HEK293 (cell line): ENCODE results near the gene IFIT2.

Source experiments
- CTCF ChIA-PET: fragments of 350-600 bp; formaldehyde crosslinking; extraction: SDS; loops from one replicate; lab custom pipeline; 2021; ENCODE audit warnings: antibody characterized with exemption; lab: Yijun Ruan, JAX
- POLR2A ChIA-PET: fragments of 300-600 bp; formaldehyde crosslinking; extraction: SDS; loops from one replicate; lab custom pipeline; 2020; ENCODE audit warnings: antibody characterized with exemption, inconsistent platforms; lab: Yijun Ruan, JAX
- H3K27ac ChIP-seq: fragments of 200-500 bp; sonication (Bioruptor generic); 2 replicates; pipeline ENCODE4 v1.5.1; 2014; ENCODE audit warnings: low read depth, low read length, control low read depth, inconsistent platforms; ENCODE audit errors: extremely low read depth
- H3K36me3 ChIP-seq, 2 experiments: fragments of 200-500 bp in 1 of 2; sonication (Bioruptor generic) in 1 of 2; 1 replicate in 1 of 2; 2 replicates in 1 of 2; pipeline ENCODE4 v1.5.1; 2014 to 2017; ENCODE audit warnings: inconsistent platforms in 2 of 2, low read length in 2 of 2; ENCODE audit not compliant: control insufficient read depth in 2 of 2, insufficient read depth in 1 of 2
- H3K4me1 ChIP-seq: fragments of 200-500 bp; sonication (Bioruptor generic); 2 replicates; pipeline ENCODE4 v1.5.1; 2014; ENCODE audit warnings: mild to moderate bottlenecking, low read length, inconsistent platforms; ENCODE audit not compliant: control insufficient read depth, insufficient read depth
- H3K4me3 ChIP-seq: 2 replicates; pipeline ENCODE4 v1.5.1; 2011; ENCODE audit warnings: low read depth, mild to moderate bottlenecking, control low read depth, low read length, moderate library complexity
- H3K9me3 ChIP-seq: fragments of 200-500 bp; sonication (Bioruptor generic); 2 replicates; pipeline ENCODE4 v1.5.1; 2014; ENCODE audit warnings: low read depth, low read length, inconsistent platforms; ENCODE audit not compliant: control insufficient read depth, insufficient read depth
- GLI2 ChIP-seq: fragments of 450-650 bp; formaldehyde crosslinking; IDR thresholded peaks from 2 replicates; pipeline ENCODE4; 2017; ENCODE audit warnings: missing biosample characterization, missing genetic modification characterization, low read depth, borderline replicate concordance
- KLF10 ChIP-seq: fragments of 450-650 bp; IDR thresholded peaks from 2 replicates; pipeline ENCODE4 v1.5.1; 2018; ENCODE audit warnings: missing biosample characterization, mild to moderate bottlenecking, missing genetic modification characterization
- MZF1 ChIP-seq: fragments of 450-650 bp; formaldehyde crosslinking; IDR thresholded peaks from 2 replicates; pipeline ENCODE4 v1.5.1; 2017; ENCODE audit warnings: missing biosample characterization, missing genetic modification characterization, borderline replicate concordance
- SCRT2 ChIP-seq: fragments of 450-650 bp; formaldehyde crosslinking; IDR thresholded peaks from 2 replicates; pipeline ENCODE4 v1.5.1; 2016; ENCODE audit warnings: missing biosample characterization, missing genetic modification characterization
- YY2 ChIP-seq: fragments of 450-650 bp; formaldehyde crosslinking; IDR thresholded peaks from 2 replicates; pipeline ENCODE4 v1.5.1; 2016; ENCODE audit warnings: missing biosample characterization, missing genetic modification characterization
- ZFP3 ChIP-seq: fragments of 450-650 bp; formaldehyde crosslinking; IDR thresholded peaks from 2 replicates; pipeline ENCODE4 v1.5.1; 2016; ENCODE audit warnings: low read depth, missing biosample characterization, missing genetic modification characterization
- ZFP69B ChIP-seq: fragments of 450-650 bp; formaldehyde crosslinking; IDR thresholded peaks from 2 replicates; pipeline ENCODE4 v1.5.1; 2016; ENCODE audit warnings: missing biosample characterization, missing genetic modification characterization
- ZNF174 ChIP-seq: fragments of 450-650 bp; formaldehyde crosslinking; IDR thresholded peaks from 2 replicates; pipeline ENCODE4 v1.5.0; 2017; ENCODE audit warnings: missing biosample characterization, mild to moderate bottlenecking, missing genetic modification characterization
- ZNF324 ChIP-seq: fragments of 450-650 bp; formaldehyde crosslinking; IDR thresholded peaks from 2 replicates; pipeline ENCODE4 v1.5.1; 2016; ENCODE audit warnings: missing biosample characterization, missing genetic modification characterization
- ZNF354C ChIP-seq: fragments of 450-650 bp; formaldehyde crosslinking; IDR thresholded peaks from 2 replicates; pipeline ENCODE4 v1.5.1; 2016; ENCODE audit warnings: missing biosample characterization, missing genetic modification characterization, low read depth, borderline replicate concordance
- ZNF404 ChIP-seq: fragments of 450-650 bp; formaldehyde crosslinking; IDR thresholded peaks from 2 replicates; pipeline ENCODE4 v1.5.1; 2017; ENCODE audit warnings: missing biosample characterization, missing genetic modification characterization
- ZNF510 ChIP-seq: fragments of 450-650 bp; formaldehyde crosslinking; IDR thresholded peaks from 2 replicates; pipeline ENCODE4 v1.5.1; 2018; ENCODE audit warnings: mild to moderate bottlenecking, missing genetic modification characterization, missing biosample characterization; ENCODE audit not compliant: insufficient replicate concordance
- ZNF521 ChIP-seq: fragments of 450-650 bp; formaldehyde crosslinking; IDR thresholded peaks from 2 replicates; pipeline ENCODE4 v1.5.1; 2017; ENCODE audit warnings: missing biosample characterization, mild to moderate bottlenecking, missing genetic modification characterization
- ZNF571 ChIP-seq: fragments of 450-650 bp; formaldehyde crosslinking; IDR thresholded peaks from 2 replicates; pipeline ENCODE4 v1.5.0; 2017; ENCODE audit warnings: missing biosample characterization, missing genetic modification characterization
- ZNF600 ChIP-seq: fragments of 450-650 bp; formaldehyde crosslinking; IDR thresholded peaks from 2 replicates; pipeline ENCODE4 v1.5.1; 2016; ENCODE audit warnings: missing biosample characterization, missing genetic modification characterization
- ZNF658 ChIP-seq: fragments of 450-650 bp; formaldehyde crosslinking; IDR thresholded peaks from 2 replicates; pipeline ENCODE4; 2016; ENCODE audit warnings: missing biosample characterization, missing genetic modification characterization
- ZNF785 ChIP-seq: fragments of 450-650 bp; formaldehyde crosslinking; IDR thresholded peaks from 2 replicates; pipeline ENCODE4 v1.5.1; 2016; ENCODE audit warnings: missing biosample characterization, missing genetic modification characterization
- TF ChIP-seq, protein P1 (sequence below): fragments of 450-650 bp; formaldehyde crosslinking; IDR thresholded peaks from 2 replicates; pipeline ENCODE4 v1.5.1; 2016; ENCODE audit warnings: missing biosample characterization, missing genetic modification characterization
- TF ChIP-seq, protein P2 (sequence below): fragments of 450-650 bp; formaldehyde crosslinking; IDR thresholded peaks from 2 replicates; pipeline ENCODE4 v1.5.1; 2016; ENCODE audit warnings: missing biosample characterization, missing genetic modification characterization, low read depth
- TF ChIP-seq, protein P3 (sequence below): fragments of 450-650 bp; formaldehyde crosslinking; IDR thresholded peaks from 2 replicates; pipeline ENCODE4 v1.5.1; 2016; ENCODE audit warnings: missing biosample characterization, missing genetic modification characterization
- TF ChIP-seq, protein P4 (sequence below): fragments of 450-650 bp; formaldehyde crosslinking; IDR thresholded peaks from 2 replicates; pipeline ENCODE4 v1.5.1; 2016; ENCODE audit warnings: missing biosample characterization, missing genetic modification characterization
- TF ChIP-seq, protein P5 (sequence below): fragments of 450-650 bp; formaldehyde crosslinking; IDR thresholded peaks from 2 replicates; pipeline ENCODE4 v1.5.1; 2017; ENCODE audit warnings: missing biosample characterization, mild to moderate bottlenecking, missing genetic modification characterization, moderate library complexity
- TF ChIP-seq, protein P6 (sequence below): IDR thresholded peaks from 2 replicates; pipeline ENCODE4 v1.6.1; 2011; ENCODE audit warnings: mild to moderate bottlenecking, low read depth, low read length, borderline replicate concordance

The IFIT2 gene

DNA sequence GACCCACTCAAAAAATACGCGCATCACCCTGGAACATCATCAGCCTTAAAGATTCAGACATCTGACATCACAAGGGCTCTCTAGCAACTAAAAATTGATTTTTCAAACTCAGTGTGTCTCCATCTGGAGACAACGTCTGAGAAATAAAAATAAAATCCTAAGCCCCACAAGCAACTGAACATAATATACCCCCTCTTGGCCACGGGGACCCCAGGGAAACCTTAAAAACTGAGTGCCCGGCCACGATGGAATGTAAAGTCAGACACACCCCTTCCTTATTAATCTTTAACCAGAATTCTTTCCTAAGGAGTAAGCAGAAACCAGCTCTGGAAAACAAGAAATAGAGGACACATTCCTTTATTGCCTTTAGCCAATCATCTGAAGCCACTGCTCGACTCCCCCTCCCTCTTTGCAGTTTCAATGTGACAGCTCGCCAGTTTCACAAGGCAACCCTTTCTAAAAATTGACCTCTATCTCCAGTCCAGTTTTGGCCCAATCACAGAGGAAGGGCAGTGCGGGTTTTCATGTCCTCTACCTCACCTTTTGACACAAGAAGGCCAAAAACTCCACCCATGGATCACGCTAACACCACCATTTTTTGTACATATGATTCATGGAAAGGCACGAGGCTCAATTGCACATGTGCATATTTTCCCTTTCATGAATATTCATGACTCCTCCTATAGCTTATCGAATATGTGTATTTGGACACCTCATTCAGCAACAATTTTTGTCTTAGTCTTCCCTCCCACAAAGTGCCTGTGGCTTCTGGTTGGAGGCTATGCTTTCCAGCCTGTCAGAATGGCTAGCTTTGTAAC, 50.1 kb downstream of the IFIT2 start:
- Histone ChIP-seq H3K36me3 (no peaks in the 10 kb centered on the region), H3K9me3 (no peaks in the 10 kb centered on the region), H3K4me1 (no peaks in the 10 kb centered on the region), H3K4me3 (no peak overlapping the region), H3K27ac (no peak overlapping the region)
- ChIA-PET POLR2A (no interaction called here), CTCF (interaction anchor here (0.7 kb wide), 1 partner anchor 67 kb away, joined by 3 read pairs; no protein-coding TSS in a partner anchor)
- TF ChIP-seq YY2 (tag by site-specific recombination) (no peak), ZNF521 (no peak), ZFP3 (tag by site-specific recombination) (no peak), ZNF404 (no peak), ZNF324 (tag by site-specific recombination) (no peak), GLI2 (no peak), KLF10 (tag by site-specific recombination) (no peak), ZNF354C (tag by site-specific recombination) (no peak), ZNF174 (tag by site-specific recombination) (no peak), ZNF600 (tag by site-specific recombination) (no peak), ZNF658 (tag by site-specific recombination) (no peak), ZNF510 (tag by site-specific recombination) (no peak), ZFP69B (no peak)
- TF ChIP-seq, protein P1, sequence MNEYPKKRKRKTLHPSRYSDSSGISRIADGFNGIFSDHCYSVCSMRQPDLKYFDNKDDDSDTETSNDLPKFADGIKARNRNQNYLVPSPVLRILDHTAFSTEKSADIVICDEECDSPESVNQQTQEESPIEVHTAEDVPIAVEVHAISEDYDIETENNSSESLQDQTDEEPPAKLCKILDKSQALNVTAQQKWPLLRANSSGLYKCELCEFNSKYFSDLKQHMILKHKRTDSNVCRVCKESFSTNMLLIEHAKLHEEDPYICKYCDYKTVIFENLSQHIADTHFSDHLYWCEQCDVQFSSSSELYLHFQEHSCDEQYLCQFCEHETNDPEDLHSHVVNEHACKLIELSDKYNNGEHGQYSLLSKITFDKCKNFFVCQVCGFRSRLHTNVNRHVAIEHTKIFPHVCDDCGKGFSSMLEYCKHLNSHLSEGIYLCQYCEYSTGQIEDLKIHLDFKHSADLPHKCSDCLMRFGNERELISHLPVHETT (tag by site-specific recombination) = no peak
- TF ChIP-seq, protein P2, sequence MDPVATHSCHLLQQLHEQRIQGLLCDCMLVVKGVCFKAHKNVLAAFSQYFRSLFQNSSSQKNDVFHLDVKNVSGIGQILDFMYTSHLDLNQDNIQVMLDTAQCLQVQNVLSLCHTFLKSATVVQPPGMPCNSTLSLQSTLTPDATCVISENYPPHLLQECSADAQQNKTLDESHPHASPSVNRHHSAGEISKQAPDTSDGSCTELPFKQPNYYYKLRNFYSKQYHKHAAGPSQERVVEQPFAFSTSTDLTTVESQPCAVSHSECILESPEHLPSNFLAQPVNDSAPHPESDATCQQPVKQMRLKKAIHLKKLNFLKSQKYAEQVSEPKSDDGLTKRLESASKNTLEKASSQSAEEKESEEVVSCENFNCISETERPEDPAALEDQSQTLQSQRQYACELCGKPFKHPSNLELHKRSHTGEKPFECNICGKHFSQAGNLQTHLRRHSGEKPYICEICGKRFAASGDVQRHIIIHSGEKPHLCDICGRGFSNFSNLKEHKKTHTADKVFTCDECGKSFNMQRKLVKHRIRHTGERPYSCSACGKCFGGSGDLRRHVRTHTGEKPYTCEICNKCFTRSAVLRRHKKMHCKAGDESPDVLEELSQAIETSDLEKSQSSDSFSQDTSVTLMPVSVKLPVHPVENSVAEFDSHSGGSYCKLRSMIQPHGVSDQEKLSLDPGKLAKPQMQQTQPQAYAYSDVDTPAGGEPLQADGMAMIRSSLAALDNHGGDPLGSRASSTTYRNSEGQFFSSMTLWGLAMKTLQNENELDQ = no peak
- TF ChIP-seq, protein P3, sequence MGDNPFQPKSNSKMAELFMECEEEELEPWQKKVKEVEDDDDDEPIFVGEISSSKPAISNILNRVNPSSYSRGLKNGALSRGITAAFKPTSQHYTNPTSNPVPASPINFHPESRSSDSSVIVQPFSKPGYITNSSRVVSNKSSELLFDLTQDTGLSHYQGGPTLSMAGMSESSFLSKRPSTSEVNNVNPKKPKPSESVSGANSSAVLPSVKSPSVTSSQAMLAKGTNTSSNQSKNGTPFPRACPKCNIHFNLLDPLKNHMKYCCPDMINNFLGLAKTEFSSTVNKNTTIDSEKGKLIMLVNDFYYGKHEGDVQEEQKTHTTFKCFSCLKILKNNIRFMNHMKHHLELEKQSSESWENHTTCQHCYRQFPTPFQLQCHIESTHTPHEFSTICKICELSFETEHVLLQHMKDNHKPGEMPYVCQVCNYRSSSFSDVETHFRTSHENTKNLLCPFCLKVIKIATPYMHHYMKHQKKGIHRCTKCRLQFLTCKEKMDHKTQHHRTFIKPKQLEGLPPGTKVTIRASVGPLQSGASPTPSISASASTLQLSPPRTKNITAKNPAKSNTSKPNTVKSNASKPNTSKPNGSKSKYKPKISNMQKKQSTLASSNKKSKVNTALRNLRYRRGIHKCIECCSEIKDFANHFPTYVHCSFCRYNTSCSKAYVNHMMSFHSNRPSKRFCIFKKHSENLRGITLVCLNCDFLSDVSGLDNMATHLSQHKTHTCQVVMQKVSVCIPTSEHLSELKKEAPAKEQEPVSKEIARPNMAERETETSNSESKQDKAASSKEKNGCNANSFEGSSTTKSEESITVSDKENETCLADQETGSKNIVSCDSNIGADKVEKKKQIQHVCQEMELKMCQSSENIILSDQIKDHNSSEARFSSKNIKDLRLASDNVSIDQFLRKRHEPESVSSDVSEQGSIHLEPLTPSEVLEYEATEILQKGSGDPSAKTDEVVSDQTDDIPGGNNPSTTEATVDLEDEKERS (tag by site-specific recombination) = no peak

DNA sequence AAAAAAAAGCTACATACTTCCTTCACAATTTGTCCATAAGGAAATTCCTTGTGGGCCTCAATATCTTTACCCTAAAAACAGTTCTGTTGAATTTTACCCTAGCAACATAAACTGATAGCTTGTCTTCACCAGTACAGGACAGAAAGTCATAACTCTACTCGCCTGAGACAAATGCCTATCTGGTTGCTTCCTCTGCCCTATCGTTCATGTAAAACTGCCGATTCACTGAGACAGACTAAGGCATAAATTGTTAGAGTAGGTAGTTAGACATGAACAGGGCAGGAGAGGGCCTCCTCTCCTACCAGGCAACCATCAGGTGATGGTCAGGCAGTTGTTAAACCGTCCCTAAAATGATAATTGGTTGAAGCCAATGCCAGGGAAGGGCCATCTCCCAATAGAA, 51.0 kb downstream of the IFIT2 start:
- POLR2A ChIA-PET = interaction anchor here (0.6 kb wide), 1 partner anchor 20 kb away, joined by 3 read pairs; no protein-coding TSS in a partner anchor
- no peak for TF ChIP-seq ZNF785 (tag by site-specific recombination)
- no peak for TF ChIP-seq ZNF571 (tag by site-specific recombination)
- TF ChIP-seq, protein P4, sequence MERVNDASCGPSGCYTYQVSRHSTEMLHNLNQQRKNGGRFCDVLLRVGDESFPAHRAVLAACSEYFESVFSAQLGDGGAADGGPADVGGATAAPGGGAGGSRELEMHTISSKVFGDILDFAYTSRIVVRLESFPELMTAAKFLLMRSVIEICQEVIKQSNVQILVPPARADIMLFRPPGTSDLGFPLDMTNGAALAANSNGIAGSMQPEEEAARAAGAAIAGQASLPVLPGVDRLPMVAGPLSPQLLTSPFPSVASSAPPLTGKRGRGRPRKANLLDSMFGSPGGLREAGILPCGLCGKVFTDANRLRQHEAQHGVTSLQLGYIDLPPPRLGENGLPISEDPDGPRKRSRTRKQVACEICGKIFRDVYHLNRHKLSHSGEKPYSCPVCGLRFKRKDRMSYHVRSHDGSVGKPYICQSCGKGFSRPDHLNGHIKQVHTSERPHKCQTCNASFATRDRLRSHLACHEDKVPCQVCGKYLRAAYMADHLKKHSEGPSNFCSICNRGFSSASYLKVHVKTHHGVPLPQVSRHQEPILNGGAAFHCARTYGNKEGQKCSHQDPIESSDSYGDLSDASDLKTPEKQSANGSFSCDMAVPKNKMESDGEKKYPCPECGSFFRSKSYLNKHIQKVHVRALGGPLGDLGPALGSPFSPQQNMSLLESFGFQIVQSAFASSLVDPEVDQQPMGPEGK = no peak
- no peak for TF ChIP-seq SCRT2 (tag by site-specific recombination)
- TF ChIP-seq ZNF324 (tag by site-specific recombination) = no peak
- TF ChIP-seq, protein P5, sequence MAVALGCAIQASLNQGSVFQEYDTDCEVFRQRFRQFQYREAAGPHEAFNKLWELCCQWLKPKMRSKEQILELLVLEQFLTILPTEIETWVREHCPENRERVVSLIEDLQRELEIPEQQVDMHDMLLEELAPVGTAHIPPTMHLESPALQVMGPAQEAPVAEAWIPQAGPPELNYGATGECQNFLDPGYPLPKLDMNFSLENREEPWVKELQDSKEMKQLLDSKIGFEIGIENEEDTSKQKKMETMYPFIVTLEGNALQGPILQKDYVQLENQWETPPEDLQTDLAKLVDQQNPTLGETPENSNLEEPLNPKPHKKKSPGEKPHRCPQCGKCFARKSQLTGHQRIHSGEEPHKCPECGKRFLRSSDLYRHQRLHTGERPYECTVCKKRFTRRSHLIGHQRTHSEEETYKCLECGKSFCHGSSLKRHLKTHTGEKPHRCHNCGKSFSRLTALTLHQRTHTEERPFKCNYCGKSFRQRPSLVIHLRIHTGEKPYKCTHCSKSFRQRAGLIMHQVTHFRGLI (tag by site-specific recombination) = no peak
- TF ChIP-seq, protein P6, sequence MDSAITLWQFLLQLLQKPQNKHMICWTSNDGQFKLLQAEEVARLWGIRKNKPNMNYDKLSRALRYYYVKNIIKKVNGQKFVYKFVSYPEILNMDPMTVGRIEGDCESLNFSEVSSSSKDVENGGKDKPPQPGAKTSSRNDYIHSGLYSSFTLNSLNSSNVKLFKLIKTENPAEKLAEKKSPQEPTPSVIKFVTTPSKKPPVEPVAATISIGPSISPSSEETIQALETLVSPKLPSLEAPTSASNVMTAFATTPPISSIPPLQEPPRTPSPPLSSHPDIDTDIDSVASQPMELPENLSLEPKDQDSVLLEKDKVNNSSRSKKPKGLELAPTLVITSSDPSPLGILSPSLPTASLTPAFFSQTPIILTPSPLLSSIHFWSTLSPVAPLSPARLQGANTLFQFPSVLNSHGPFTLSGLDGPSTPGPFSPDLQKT = no peak
- no peak for TF ChIP-seq MZF1 (tag by site-specific recombination)

More for the DNA sequence above, 51.0 kb downstream of the IFIT2 start:
- Histone ChIP-seq H3K4me3 (no peak overlapping the region), H3K4me1 (no peaks in the 10 kb centered on the region), H3K27ac (no peak overlapping the region), H3K9me3 (no peaks in the 10 kb centered on the region), H3K36me3 (no peaks in the 10 kb centered on the region)
- CTCF ChIA-PET = interaction anchor here (0.6 to 0.7 kb wide), 3 partner anchors 68 to 212 kb away, joined by 3 to 5 read pairs (median 3); no protein-coding TSS in a partner anchor
